ENCODE measurements around the gene XPR1. TPM values are rescaled to one million over a fixed set of nuclear protein-coding genes. Genes with fewer than 3 reads are reported as not detected.

Gene XPR1
- polyA plus RNA-seq, 1 donor (not counting 4 experiments of a cell fraction or from before 2014, with no cell fraction given), result 40.0 TPM

GRCh38 chr1:180898441-180899219, 266.8 kb downstream of the XPR1 start:
- FAIRE-seq (no peak), DNase-seq (ENCODE audit: low read depth, low spot score) (no peak)
- no peaks in the 10 kb centered on the region for H4K20me1 ChIP-seq (ENCODE audit: control insufficient read depth, extremely low read depth, insufficient read depth, low read length)
- no peak overlapping the region for H3K4me2 ChIP-seq (ENCODE audit: control insufficient read depth, extremely low read depth, insufficient read depth, low read depth, low read length)
- H3K27me3 ChIP-seq (ENCODE audit: control insufficient read depth, extremely low read depth, insufficient read depth, low read length), result no peaks in the 10 kb centered on the region
- dilution Hi-C loops (cut with MboI; ENCODE audit: extremely low pct_ligation_motif_present, low sequenced_read_pairs), result no loop called here
- H2AFZ ChIP-seq (ENCODE audit: control insufficient read depth, low read length), result no peak overlapping the region
- no peak overlapping the region for H3K27ac ChIP-seq (ENCODE audit: control insufficient read depth, insufficient read depth, low read length)
- H3K36me3 ChIP-seq (ENCODE audit: control insufficient read depth in 2 of 2, extremely low read depth in 1 of 2, insufficient read depth in 2 of 2, low read length in 2 of 2), result peaks cover 0 to 3% of the 10 kb centered on the region in 2 experiments
- no peaks in the 10 kb centered on the region for H3K79me2 ChIP-seq (ENCODE audit: control insufficient read depth, insufficient read depth, low read length)
- no peaks in the 10 kb centered on the region for H3K9me1 ChIP-seq (ENCODE audit: control insufficient read depth, extremely low read depth, insufficient read depth, low read length)
- no peak overlapping the region for H3K9ac ChIP-seq (ENCODE audit: control insufficient read depth, extremely low read depth, insufficient read depth, low read length)
- TF ChIP-seq CTCF (optimal IDR thresholded peaks at IDR 0.05 in 1 of 3, IDR thresholded peaks at IDR 0.05 in 1 of 3, conservative IDR thresholded peaks at IDR 0.05 in 1 of 3; ENCODE audit: extremely low read depth in 1 of 3, insufficient read depth in 2 of 3, low read length in 3 of 3), result no peak
- no peak for TF ChIP-seq EZH2 (IDR thresholded peaks at IDR 0.05; ENCODE audit: low read length)
- no peak overlapping the region for H3K4me3 ChIP-seq (ENCODE audit: control insufficient read depth in 2 of 3, extremely low read depth in 1 of 3, insufficient read depth in 2 of 3, low read depth in 1 of 3, low read length in 3 of 3)
- no peaks in the 10 kb centered on the region for H3K9me3 ChIP-seq (ENCODE audit: control insufficient read depth, low read depth, low read length)
- no peaks in the 10 kb centered on the region for H3K4me1 ChIP-seq (ENCODE audit: control insufficient read depth, extremely low read depth, insufficient read depth, low read length)

- TF ChIP-seq EZH2 (IDR thresholded peaks at IDR 0.05; ENCODE audit: low read length), result no peak
- no peak for TF ChIP-seq CTCF (optimal IDR thresholded peaks at IDR 0.05 in 1 of 3, IDR thresholded peaks at IDR 0.05 in 1 of 3, conservative IDR thresholded peaks at IDR 0.05 in 1 of 3; ENCODE audit: extremely low read depth in 1 of 3, insufficient read depth in 2 of 3, low read length in 3 of 3)
- Histone ChIP-seq H2AFZ (ENCODE audit: control insufficient read depth, low read length) (no peak overlapping the region), H3K9me3 (ENCODE audit: control insufficient read depth, low read depth, low read length) (no peaks in the 10 kb centered on the region), H3K27ac (ENCODE audit: control insufficient read depth, insufficient read depth, low read length) (no peak overlapping the region), H4K20me1 (ENCODE audit: control insufficient read depth, extremely low read depth, insufficient read depth, low read length) (no peaks in the 10 kb centered on the region), H3K27me3 (ENCODE audit: control insufficient read depth, extremely low read depth, insufficient read depth, low read length) (no peaks in the 10 kb centered on the region), H3K4me2 (ENCODE audit: control insufficient read depth, extremely low read depth, insufficient read depth, low read depth, low read length) (no peak overlapping the region), H3K9ac (ENCODE audit: control insufficient read depth, extremely low read depth, insufficient read depth, low read length) (no peak overlapping the region), H3K4me3 (ENCODE audit: control insufficient read depth in 2 of 3, extremely low read depth in 1 of 3, insufficient read depth in 2 of 3, low read depth in 1 of 3, low read length in 3 of 3) (no peak overlapping the region), H3K9me1 (ENCODE audit: control insufficient read depth, extremely low read depth, insufficient read depth, low read length) (no peaks in the 10 kb centered on the region), H3K4me1 (ENCODE audit: control insufficient read depth, extremely low read depth, insufficient read depth, low read length) (no peaks in the 10 kb centered on the region), H3K36me3 (ENCODE audit: control insufficient read depth in 2 of 2, extremely low read depth in 1 of 2, insufficient read depth in 2 of 2, low read length in 2 of 2) (peaks cover 0 to 3% of the 10 kb centered on the region in 2 experiments), H3K79me2 (ENCODE audit: control insufficient read depth, insufficient read depth, low read length) (no peaks in the 10 kb centered on the region)
- dilution Hi-C loops (cut with MboI; ENCODE audit: extremely low pct_ligation_motif_present, low sequenced_read_pairs), result no loop called here
- no peak for DNase-seq (ENCODE audit: low read depth, low spot score)
- FAIRE-seq, result no peak
These were observed 267.4 kb downstream of the XPR1 start for GRCh38 chr1:180899262-180899661.

All from keratinocyte (primary cell).